Mesendoderm (in vitro differentiated cells): ENCODE measurements around the gene TWF1. TPM values are rescaled to one million over a fixed set of nuclear protein-coding genes. Genes with fewer than 3 reads are reported as not detected.
"Not testable (repeated sequence)": the region's sequence is repeated elsewhere in the genome, so short reads cannot be mapped to it uniquely, and the experiment has no call there.

ENCODE experiments used
- DNase-seq: peaks from one replicate; pipeline ENCODE4 v3.0.0; 2013
- H2AK5ac ChIP-seq: 2 replicates; pipeline ENCODE4 v1.6.1; 2013; ENCODE audit warnings: low read length, inconsistent platforms
- H2BK120ac ChIP-seq: 2 replicates; pipeline ENCODE4 v1.6.1; 2013; ENCODE audit warnings: low read depth, mild to moderate bottlenecking, low read length, moderate library complexity, mixed read lengths
- H2BK15ac ChIP-seq: replicated peaks from 2 replicates; pipeline ENCODE4 v1.6.1; 2013; ENCODE audit warnings: low read depth, mild to moderate bottlenecking, moderate library complexity
- H2BK5ac ChIP-seq: 2 replicates; pipeline ENCODE4 v1.6.1; 2013; ENCODE audit warnings: low read length, inconsistent platforms
- H3K18ac ChIP-seq: 2 replicates; pipeline ENCODE4 v1.6.1; 2013; ENCODE audit warnings: mild to moderate bottlenecking, low read length, mixed read lengths
- H3K23ac ChIP-seq: one replicate; pipeline ENCODE4 v1.6.1; 2013; ENCODE audit warnings: low read length
- H3K27ac ChIP-seq: 2 replicates; pipeline ENCODE4 v1.5.1; 2013; ENCODE audit warnings: low read depth, mild to moderate bottlenecking, inconsistent platforms, low read length, moderate library complexity
- H3K27me3 ChIP-seq: 2 replicates; pipeline ENCODE4 v1.6.1; 2013; ENCODE audit warnings: low read length, control low read depth, mild to moderate bottlenecking, inconsistent platforms; ENCODE audit not compliant: insufficient read depth, poor library complexity
- H3K36me3 ChIP-seq: 2 replicates; pipeline ENCODE4 v1.6.1; 2013; ENCODE audit warnings: low read length, inconsistent platforms; ENCODE audit not compliant: control insufficient read depth, insufficient read depth
- H3K4ac ChIP-seq: one replicate; pipeline ENCODE4 v1.6.1; 2013; ENCODE audit warnings: low read depth, mild to moderate bottlenecking, low read length, moderate library complexity
- H3K4me1 ChIP-seq: 2 replicates; pipeline ENCODE4 v1.6.1; 2013; ENCODE audit warnings: low read depth, low read length, inconsistent platforms; ENCODE audit not compliant: control insufficient read depth
- H3K4me2 ChIP-seq: 2 replicates; pipeline ENCODE4 v1.6.1; 2013; ENCODE audit warnings: low read length
- H3K4me3 ChIP-seq: 2 replicates; pipeline ENCODE4 v1.5.1; 2013; ENCODE audit warnings: mild to moderate bottlenecking, low read length
- H3K56ac ChIP-seq: one replicate; pipeline ENCODE4 v1.6.1; 2013; ENCODE audit warnings: low read length
- H3K79me1 ChIP-seq: 2 replicates; pipeline ENCODE4 v1.6.1; 2013; ENCODE audit warnings: low read length, inconsistent platforms
- H3K79me2 ChIP-seq: 2 replicates; pipeline ENCODE4 v1.6.1; 2013; ENCODE audit warnings: mild to moderate bottlenecking, low read length; ENCODE audit not compliant: control insufficient read depth, insufficient read depth
- H3K9ac ChIP-seq: 2 replicates; pipeline ENCODE4 v1.6.1; 2013; ENCODE audit warnings: low read length, inconsistent platforms
- H4K5ac ChIP-seq: one replicate; pipeline ENCODE4 v1.6.1; 2013; ENCODE audit warnings: low read length
- H4K8ac ChIP-seq: one replicate; pipeline ENCODE4 v1.6.1; 2013; ENCODE audit warnings: low read depth, mild to moderate bottlenecking, control low read depth, low read length, moderate library complexity
- WGBS: extraction: QIAGEN DNeasy Blood & Tissue Kit; methylation state at CpG from one replicate; pipeline ENCODE4 v1.1.7; 2013; ENCODE audit warnings: low lambda C conversion rate, missing lambda C conversion rate; ENCODE audit not compliant: insufficient coverage; ENCODE audit errors: extremely low coverage; 5-methylcytosine and 5-hydroxymethylcytosine counted together
- polyA plus RNA-seq, 2 experiments: library from polyadenylated mRNA; stranded (reverse); fragments of 200-250 nt; gene quantifications; one replicate each; pipeline ENCODE4 v1.2.3, GENCODE V29; 2013

TWF1 gene
- polyA plus RNA-seq (2013, experiment 1 of 2) = 25.0 TPM
- polyA plus RNA-seq (2013, experiment 2 of 2) = 25.1 TPM

DNA sequence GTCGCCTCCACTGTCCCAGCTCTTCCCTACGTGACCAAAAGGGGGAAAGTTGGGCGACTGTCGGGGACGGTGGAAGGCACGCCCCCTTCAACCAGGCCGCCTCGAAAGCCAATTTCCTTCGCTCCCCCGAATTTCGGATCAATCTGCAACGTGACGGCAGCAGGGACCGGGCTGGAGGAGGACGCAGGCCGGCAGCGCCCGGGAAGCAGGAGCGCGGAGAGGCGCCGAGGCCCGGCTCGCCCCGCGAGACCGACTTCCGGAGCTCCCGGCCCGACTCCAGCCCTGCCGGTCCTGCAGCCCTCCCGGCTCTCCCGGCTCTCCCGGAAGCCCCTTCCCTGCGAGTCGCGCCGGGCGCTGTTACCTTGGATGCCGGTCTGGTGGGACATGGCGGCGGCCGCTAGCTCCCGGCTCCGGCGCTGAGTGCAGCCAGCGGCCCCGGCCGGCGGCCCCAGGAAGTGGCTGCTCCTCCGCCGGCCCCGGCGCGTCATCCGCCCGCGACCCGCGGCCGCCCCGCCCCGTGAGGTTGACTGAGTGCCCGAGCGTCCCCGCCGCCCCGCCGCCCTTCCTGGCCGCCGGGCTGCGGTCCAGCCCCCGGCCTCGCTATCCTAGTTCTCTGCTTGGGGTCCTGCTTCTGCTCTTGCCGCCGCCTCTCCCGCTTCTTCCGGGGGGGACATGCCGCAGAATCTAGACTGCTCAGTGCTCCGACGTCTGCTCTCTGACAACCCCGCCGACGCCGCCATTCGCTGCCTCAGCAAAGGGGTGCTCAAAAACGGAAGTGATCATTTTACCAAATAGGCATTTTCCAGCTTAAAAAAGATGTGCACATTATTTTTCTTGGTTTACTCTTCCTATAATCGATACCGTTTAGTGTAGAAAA is at the start of gene TWF1:
TWF1 (minus strand) TSS at position 458 of the 877 bp plus-strand sequence; CDS start at position 386, 72 bp downstream.
- peak within 1 kb of the TSS; percentile 95 for H3K9ac ChIP-seq
- peak within 1 kb of the TSS; percentile 88 for H4K5ac ChIP-seq
- H3K4me3 ChIP-seq = peak within 1 kb of the TSS; percentile 93
- H4K8ac ChIP-seq = no peak within 1 kb of the TSS
- peak within 1 kb of the TSS; percentile 96 for H3K27ac ChIP-seq
- peaks cover 6% of the 10 kb centered on the region for H3K79me2 ChIP-seq
- H2AK5ac ChIP-seq = no peak within 1 kb of the TSS
- peak within 1 kb of the TSS; percentile 98 for H3K56ac ChIP-seq
- DNase-seq = peak; percentile 89
- H3K4me2 ChIP-seq = peak within 1 kb of the TSS; percentile 77
- no peak within 1 kb of the TSS for H2BK120ac ChIP-seq
- H3K4ac ChIP-seq = peak within 1 kb of the TSS; percentile 84
- peak within 1 kb of the TSS; percentile 43 for H2BK5ac ChIP-seq
- H3K23ac ChIP-seq = no peak within 1 kb of the TSS
- peak within 1 kb of the TSS; percentile 88 for H3K18ac ChIP-seq
- no peaks in the 10 kb centered on the region for H3K4me1 ChIP-seq
- WGBS = no CpG with 5 or more reads among the region's 89 CpGs
- H3K36me3 ChIP-seq = no peaks in the 10 kb centered on the region
- no peak within 1 kb of the TSS for H2BK15ac ChIP-seq
- H3K27me3 ChIP-seq = no peaks in the 10 kb centered on the region
- no peaks in the 10 kb centered on the region for H3K79me1 ChIP-seq

DNA sequence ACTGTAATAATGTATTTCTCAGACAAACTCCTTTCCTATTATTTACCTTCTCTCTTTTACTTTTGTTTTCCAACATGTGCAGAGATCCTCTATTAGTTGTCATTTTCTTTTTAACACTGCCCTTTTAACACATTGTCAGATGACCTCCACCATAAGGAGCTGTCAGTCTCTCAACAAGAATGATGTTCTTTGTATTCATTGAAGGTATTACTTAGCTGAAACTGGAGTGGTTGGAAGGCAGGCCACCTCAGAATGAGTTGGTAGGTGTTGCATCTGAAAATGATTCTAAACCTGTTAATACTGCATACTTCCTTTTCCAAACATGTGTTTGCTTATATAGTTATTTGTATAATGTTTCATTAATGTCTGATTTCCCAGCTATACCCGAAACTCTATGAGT is 46.6 kb upstream of the TWF1 start:
- DNase-seq = no peak
- Histone ChIP-seq H2BK15ac (no peak overlapping the region), H4K5ac (no peak overlapping the region), H3K36me3 (no peaks in the 10 kb centered on the region), H3K27me3 (no peaks in the 10 kb centered on the region), H3K56ac (no peak overlapping the region), H3K4me3 (no peak overlapping the region), H2BK5ac (no peak overlapping the region), H3K79me2 (no peaks in the 10 kb centered on the region), H3K4me2 (no peak overlapping the region), H3K23ac (no peak overlapping the region), H3K9ac (no peak overlapping the region), H4K8ac (no peak overlapping the region), H2AK5ac (no peak overlapping the region), H3K4ac (no peak overlapping the region), H2BK120ac (no peak overlapping the region), H3K79me1 (no peaks in the 10 kb centered on the region), H3K4me1 (no peaks in the 10 kb centered on the region), H3K18ac (no peak overlapping the region), H3K27ac (no peak overlapping the region)
- no CpG with 5 or more reads among the region's 1 CpG for WGBS

DNA sequence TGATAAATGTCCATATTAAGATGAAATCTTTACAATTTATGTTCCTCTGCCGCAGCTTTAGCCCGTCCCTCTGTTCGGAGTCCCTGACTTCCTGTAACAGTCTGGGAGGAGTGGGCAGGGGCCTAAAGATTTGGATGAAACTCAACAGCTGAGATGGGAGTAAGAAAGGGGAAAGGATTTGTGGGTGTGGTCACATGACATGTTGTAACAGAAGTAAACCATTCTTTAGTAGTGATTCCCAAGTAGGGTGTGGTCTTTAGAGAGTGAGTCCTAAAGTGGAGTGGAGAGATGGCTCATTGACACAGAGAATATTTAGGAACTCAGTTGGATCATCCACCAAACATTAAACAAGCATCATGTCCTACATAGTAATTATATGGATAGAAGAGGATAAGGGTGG is 42.7 kb upstream of the TWF1 start:
- no peaks in the 10 kb centered on the region for H3K36me3 ChIP-seq
- no peak overlapping the region for H4K8ac ChIP-seq
- H3K56ac ChIP-seq = no peak overlapping the region
- no peak overlapping the region for H3K23ac ChIP-seq
- H2AK5ac ChIP-seq = no peak overlapping the region
- H3K4me2 ChIP-seq = no peak overlapping the region
- H3K4me3 ChIP-seq = no peak overlapping the region
- no peaks in the 10 kb centered on the region for H3K4me1 ChIP-seq
- H3K4ac ChIP-seq = no peak overlapping the region
- H3K18ac ChIP-seq = no peak overlapping the region
- no peak overlapping the region for H2BK120ac ChIP-seq
- no peak overlapping the region for H2BK5ac ChIP-seq
- no peak overlapping the region for H4K5ac ChIP-seq
- H3K9ac ChIP-seq = no peak overlapping the region
- no peak for DNase-seq
- no CpG with 5 or more reads among the region's 3 CpGs for WGBS
- H3K79me1 ChIP-seq = no peaks in the 10 kb centered on the region
- no peaks in the 10 kb centered on the region for H3K27me3 ChIP-seq
- H3K79me2 ChIP-seq = no peaks in the 10 kb centered on the region
- no peak overlapping the region for H3K27ac ChIP-seq
- no peak overlapping the region for H2BK15ac ChIP-seq

DNA sequence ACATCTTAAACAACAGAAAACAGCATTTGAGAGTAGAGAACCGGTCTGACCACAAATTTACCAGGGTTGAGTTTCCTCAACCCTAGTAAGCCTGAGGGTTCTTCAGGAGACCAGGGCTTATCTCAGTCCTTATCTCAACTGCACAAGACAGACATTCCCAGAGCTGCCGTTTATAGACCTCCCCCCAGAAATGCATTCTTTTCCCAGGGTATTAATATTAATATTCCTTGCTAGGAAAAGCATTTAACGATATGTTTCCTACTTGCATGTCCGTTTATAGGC is 42.0 kb upstream of the TWF1 start:
- H2BK15ac ChIP-seq = no peak overlapping the region
- H2BK5ac ChIP-seq = no peak overlapping the region
- H3K36me3 ChIP-seq = no peaks in the 10 kb centered on the region
- no CpG with 5 or more reads among the region's 4 CpGs for WGBS
- H3K79me2 ChIP-seq = no peaks in the 10 kb centered on the region
- H3K27ac ChIP-seq = no peak overlapping the region
- H3K79me1 ChIP-seq = no peaks in the 10 kb centered on the region
- no peak overlapping the region for H3K4me3 ChIP-seq
- no peak overlapping the region for H3K4me2 ChIP-seq
- DNase-seq = no peak
- no peaks in the 10 kb centered on the region for H3K4me1 ChIP-seq
- H4K5ac ChIP-seq = no peak overlapping the region
- no peak overlapping the region for H2BK120ac ChIP-seq
- H3K23ac ChIP-seq = no peak overlapping the region
- no peak overlapping the region for H4K8ac ChIP-seq
- H3K4ac ChIP-seq = no peak overlapping the region
- no peak overlapping the region for H2AK5ac ChIP-seq
- H3K9ac ChIP-seq = no peak overlapping the region
- no peaks in the 10 kb centered on the region for H3K27me3 ChIP-seq
- no peak overlapping the region for H3K18ac ChIP-seq
- H3K56ac ChIP-seq = no peak overlapping the region

DNA sequence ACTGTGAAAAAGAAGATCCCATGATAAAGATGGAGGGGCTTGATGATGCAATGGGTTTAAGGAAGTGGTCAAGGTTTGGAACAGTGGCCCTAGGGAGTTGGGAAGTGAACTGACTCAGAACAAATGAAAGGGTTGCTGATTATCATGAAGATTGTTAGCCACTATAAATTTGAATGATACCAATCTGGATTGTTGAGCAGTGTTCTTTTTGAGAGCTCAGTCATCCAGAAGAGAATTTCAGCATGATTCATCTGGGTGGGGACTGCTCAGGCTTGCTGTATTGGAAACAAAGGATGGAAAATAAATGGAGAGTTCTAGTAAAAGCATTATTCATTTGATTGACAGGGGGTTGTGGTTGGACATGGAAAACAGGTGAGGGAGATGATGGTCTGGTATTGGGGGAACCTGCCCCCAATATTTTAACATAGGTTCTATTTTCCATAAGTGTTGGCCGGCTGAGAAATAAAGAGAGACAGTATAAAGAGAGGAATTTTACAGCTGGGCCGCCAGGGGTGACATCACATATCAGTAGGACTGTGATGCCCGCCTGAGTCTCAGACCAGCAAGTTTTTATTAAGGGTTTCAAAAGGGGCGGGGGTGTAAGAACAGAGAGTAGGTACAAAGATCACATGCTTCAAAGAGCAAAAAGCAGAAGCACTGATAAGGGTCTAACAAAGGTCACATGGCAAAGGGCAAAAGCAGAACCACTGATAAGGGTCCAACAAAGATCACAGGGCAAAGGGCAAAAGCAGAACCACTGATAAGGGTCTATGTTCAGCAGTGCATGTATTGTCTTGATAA is 41.5 kb upstream of the TWF1 start:
- not testable (repeated sequence) for H3K27me3 ChIP-seq, H3K23ac ChIP-seq, H3K9ac ChIP-seq, DNase-seq, H3K4me3 ChIP-seq, H2BK15ac ChIP-seq, H3K4me2 ChIP-seq, H3K56ac ChIP-seq, H3K18ac ChIP-seq, H2BK5ac ChIP-seq, H3K4me1 ChIP-seq, H3K27ac ChIP-seq, H2AK5ac ChIP-seq, H3K79me2 ChIP-seq, H4K5ac ChIP-seq, H4K8ac ChIP-seq, H3K79me1 ChIP-seq, H3K4ac ChIP-seq, H3K36me3 ChIP-seq, H2BK120ac ChIP-seq
- no CpG with 5 or more reads among the region's 4 CpGs for WGBS
